ENCODE measurements around the gene CTNND2.
"Not testable (repeated sequence)": the region's sequence is repeated elsewhere in the genome, so short reads cannot be mapped to it uniquely, and the experiment has no call there.

CTNND2 gene

DNA sequence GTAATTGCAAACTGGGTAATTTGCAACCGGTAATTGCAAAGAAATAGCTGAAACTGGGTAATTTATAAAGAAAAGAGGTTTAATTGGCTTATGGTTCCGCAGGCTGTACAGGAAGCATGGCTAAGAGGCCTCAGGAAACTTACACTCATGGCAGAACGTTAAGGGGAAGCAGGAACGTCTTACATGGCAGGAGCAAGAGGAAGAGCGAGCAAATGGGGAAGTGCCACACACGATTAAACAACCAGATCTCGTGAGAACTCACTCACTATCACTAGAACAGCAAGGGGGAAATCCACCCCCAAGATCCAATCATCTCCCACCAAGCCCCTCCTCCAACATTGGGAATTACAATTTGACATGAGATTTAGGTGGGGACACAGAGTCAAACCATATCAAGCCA, 590.6 kb downstream of the CTNND2 start:
- not testable (repeated sequence) for H3K36me3 ChIP-seq (ENCODE audit: control insufficient read depth, insufficient read depth, low read length); H3K27ac ChIP-seq (ENCODE audit: low read length); H3K9me3 ChIP-seq (ENCODE audit: control insufficient read depth, insufficient read depth, low read length); DNase-seq (ENCODE audit: low read depth, low spot score); H3K4me1 ChIP-seq (ENCODE audit: control insufficient read depth, insufficient read depth, low read length); H3K4me3 ChIP-seq (ENCODE audit: low read length); H3K27me3 ChIP-seq (ENCODE audit: control insufficient read depth, insufficient read depth, low read length)
- WGBS (ENCODE audit: insufficient coverage, insufficient read length): no CpG with 5 or more reads among the region's 7 CpGs

- Histone ChIP-seq H3K27me3 (ENCODE audit: control insufficient read depth, insufficient read depth, low read length) (no peaks in the 10 kb centered on the region), H3K4me1 (ENCODE audit: control insufficient read depth, insufficient read depth, low read length) (0 out of 2 replicates have a peak, but pooled peaks cover under 1% of the 10 kb centered on the region), H3K4me3 (ENCODE audit: low read length) (no peak overlapping the region), H3K27ac (ENCODE audit: low read length) (no peak overlapping the region), H3K36me3 (ENCODE audit: control insufficient read depth, insufficient read depth, low read length) (no peaks in the 10 kb centered on the region), H3K9me3 (ENCODE audit: control insufficient read depth, insufficient read depth, low read length) (no peaks in the 10 kb centered on the region)
- no peak for DNase-seq (ENCODE audit: low read depth, low spot score)
- WGBS (ENCODE audit: insufficient coverage, insufficient read length): 100% methylated on average over 3 of the region's 3 CpGs
Observed at GRCh38 chr5:11311731-11312130, 592.5 kb downstream of the CTNND2 start.

DNA sequence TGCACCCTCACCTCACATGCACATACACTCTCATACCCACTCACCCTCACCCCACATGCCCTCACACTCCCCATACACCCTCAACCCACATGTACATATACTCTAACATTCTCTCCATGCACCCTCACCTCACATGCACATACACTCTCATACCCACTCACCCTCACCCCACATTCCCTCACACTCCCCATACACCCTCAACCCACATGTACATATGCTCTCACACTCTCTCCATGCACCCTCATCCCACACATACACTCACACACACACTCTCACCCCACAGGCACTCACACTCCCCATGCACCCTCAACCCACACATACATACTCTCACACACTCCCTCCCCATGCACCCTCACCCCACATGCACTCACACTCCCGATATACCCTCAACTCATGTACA, 593.0 kb downstream of the CTNND2 start:
- H3K27ac ChIP-seq (ENCODE audit: low read length): no peak overlapping the region
- 0 out of 2 replicates have a peak, but pooled peaks cover 2% of the 10 kb centered on the region for H3K4me1 ChIP-seq (ENCODE audit: control insufficient read depth, insufficient read depth, low read length)
- no peaks in the 10 kb centered on the region for H3K9me3 ChIP-seq (ENCODE audit: control insufficient read depth, insufficient read depth, low read length)
- no peak for DNase-seq (ENCODE audit: low read depth, low spot score)
- no peaks in the 10 kb centered on the region for H3K27me3 ChIP-seq (ENCODE audit: control insufficient read depth, insufficient read depth, low read length)
- H3K4me3 ChIP-seq (ENCODE audit: low read length): no peak overlapping the region
- WGBS (ENCODE audit: insufficient coverage, insufficient read length): 100% methylated on average over 1 of the region's 1 CpG
- H3K36me3 ChIP-seq (ENCODE audit: control insufficient read depth, insufficient read depth, low read length): no peaks in the 10 kb centered on the region

GRCh38 chr5:11310158-11310557, 594.1 kb downstream of the CTNND2 start:
- 0 out of 2 replicates have a peak, but pooled peaks cover 2% of the 10 kb centered on the region for H3K4me1 ChIP-seq (ENCODE audit: control insufficient read depth, insufficient read depth, low read length)
- no peak for DNase-seq (ENCODE audit: low read depth, low spot score)
- H3K9me3 ChIP-seq (ENCODE audit: control insufficient read depth, insufficient read depth, low read length): no peaks in the 10 kb centered on the region
- 100% methylated on average over 2 of the region's 2 CpGs for WGBS (ENCODE audit: insufficient coverage, insufficient read length)
- no peak overlapping the region for H3K4me3 ChIP-seq (ENCODE audit: low read length)
- H3K27me3 ChIP-seq (ENCODE audit: control insufficient read depth, insufficient read depth, low read length): no peaks in the 10 kb centered on the region
- no peak overlapping the region for H3K27ac ChIP-seq (ENCODE audit: low read length)
- H3K36me3 ChIP-seq (ENCODE audit: control insufficient read depth, insufficient read depth, low read length): no peaks in the 10 kb centered on the region

DNA sequence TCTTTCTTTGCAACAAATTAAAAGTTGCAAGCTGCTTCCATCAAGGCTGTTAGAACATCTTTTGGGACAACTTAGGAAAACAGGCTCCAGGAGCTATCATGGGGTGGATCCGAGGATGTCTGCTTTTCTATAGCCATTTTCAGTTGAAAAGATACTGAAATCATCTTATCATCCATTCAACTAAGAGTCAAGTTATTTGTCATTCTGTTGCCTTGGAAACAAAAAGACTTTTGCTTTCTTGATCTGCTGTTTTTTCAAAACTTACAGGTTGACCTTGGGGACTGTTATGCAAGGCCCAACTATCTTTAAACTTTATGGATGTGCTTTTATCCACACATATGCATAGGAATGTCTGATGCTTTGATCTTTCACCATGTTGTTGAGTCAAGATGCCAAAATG, 597.9 kb downstream of the CTNND2 start:
- 0 out of 2 replicates have a peak, but pooled peaks cover 2% of the 10 kb centered on the region for H3K4me1 ChIP-seq (ENCODE audit: control insufficient read depth, insufficient read depth, low read length)
- no CpG with 5 or more reads among the region's 1 CpG for WGBS (ENCODE audit: insufficient coverage, insufficient read length)
- no peak for DNase-seq (ENCODE audit: low read depth, low spot score)

GRCh38 chr5:11305245-11305644, 599.0 kb downstream of the CTNND2 start:
- no peak overlapping the region for H3K27ac ChIP-seq (ENCODE audit: low read length)
- no peaks in the 10 kb centered on the region for H3K36me3 ChIP-seq (ENCODE audit: control insufficient read depth, insufficient read depth, low read length)
- no peak for DNase-seq (ENCODE audit: low read depth, low spot score)
- no CpG with 5 or more reads among the region's 3 CpGs for WGBS (ENCODE audit: insufficient coverage, insufficient read length)
- no peaks in the 10 kb centered on the region for H3K9me3 ChIP-seq (ENCODE audit: control insufficient read depth, insufficient read depth, low read length)
- no peaks in the 10 kb centered on the region for H3K27me3 ChIP-seq (ENCODE audit: control insufficient read depth, insufficient read depth, low read length)
- H3K4me3 ChIP-seq (ENCODE audit: low read length): no peak overlapping the region
- 0 out of 2 replicates have a peak, but pooled peaks cover 2% of the 10 kb centered on the region for H3K4me1 ChIP-seq (ENCODE audit: control insufficient read depth, insufficient read depth, low read length)

More for the DNA sequence above, 597.9 kb downstream of the CTNND2 start:
- Histone ChIP-seq H3K9me3 (ENCODE audit: control insufficient read depth, insufficient read depth, low read length) (no peaks in the 10 kb centered on the region), H3K4me3 (ENCODE audit: low read length) (no peak overlapping the region), H3K27me3 (ENCODE audit: control insufficient read depth, insufficient read depth, low read length) (no peaks in the 10 kb centered on the region), H3K27ac (ENCODE audit: low read length) (no peak overlapping the region), H3K36me3 (ENCODE audit: control insufficient read depth, insufficient read depth, low read length) (no peaks in the 10 kb centered on the region)

DNA sequence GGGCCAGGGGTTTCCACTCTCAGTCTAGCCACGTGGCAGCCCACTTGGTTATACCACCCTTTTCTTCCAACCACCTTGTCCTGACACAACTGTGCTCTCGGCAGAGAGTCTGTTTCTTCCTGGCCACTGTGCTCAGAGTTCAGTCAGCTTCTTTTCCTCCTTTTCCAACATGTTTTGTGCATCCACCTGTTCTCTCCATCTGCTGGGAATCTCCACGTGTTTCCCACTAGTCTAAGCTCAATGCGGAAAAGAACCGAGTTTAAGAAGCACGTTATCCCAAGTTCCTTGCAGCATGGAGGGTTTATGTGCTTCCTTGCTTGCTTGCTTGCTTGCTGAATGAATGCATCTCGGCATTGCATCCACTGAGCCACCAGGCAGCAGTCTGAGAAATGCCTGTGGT, 599.6 kb downstream of the CTNND2 start:
- Histone ChIP-seq H3K27ac (ENCODE audit: low read length) (no peak overlapping the region), H3K9me3 (ENCODE audit: control insufficient read depth, insufficient read depth, low read length) (no peaks in the 10 kb centered on the region), H3K36me3 (ENCODE audit: control insufficient read depth, insufficient read depth, low read length) (no peaks in the 10 kb centered on the region), H3K27me3 (ENCODE audit: control insufficient read depth, insufficient read depth, low read length) (no peaks in the 10 kb centered on the region), H3K4me1 (ENCODE audit: control insufficient read depth, insufficient read depth, low read length) (0 out of 2 replicates have a peak, but pooled peaks cover 2% of the 10 kb centered on the region), H3K4me3 (ENCODE audit: low read length) (no peak overlapping the region)
- no CpG with 5 or more reads among the region's 7 CpGs for WGBS (ENCODE audit: insufficient coverage, insufficient read length)
- DNase-seq (ENCODE audit: low read depth, low spot score): no peak

DNA sequence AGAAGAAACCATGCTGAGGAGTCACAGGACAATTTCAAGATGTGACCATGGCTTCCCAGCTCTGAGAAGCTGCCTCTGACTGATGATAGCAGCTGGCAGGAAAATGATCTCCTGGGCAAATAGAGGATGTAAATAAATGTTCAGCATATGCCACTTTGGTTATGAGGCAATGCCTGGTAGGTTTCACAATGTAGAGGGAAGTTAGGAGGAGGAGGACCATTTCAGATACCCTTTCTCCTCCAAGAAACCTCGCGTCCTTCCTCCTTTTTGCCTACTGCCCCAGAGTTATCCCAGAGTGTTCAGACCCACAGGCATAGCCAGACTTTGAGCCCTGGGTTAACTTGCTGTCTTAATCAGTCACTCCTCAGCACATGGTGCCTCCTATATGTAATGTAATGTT, 601.6 kb downstream of the CTNND2 start:
- Histone ChIP-seq H3K4me1 (ENCODE audit: control insufficient read depth, insufficient read depth, low read length) (0 out of 2 replicates have a peak, but pooled peaks cover 2% of the 10 kb centered on the region), H3K27ac (ENCODE audit: low read length) (no peak overlapping the region), H3K36me3 (ENCODE audit: control insufficient read depth, insufficient read depth, low read length) (no peaks in the 10 kb centered on the region), H3K4me3 (ENCODE audit: low read length) (no peak overlapping the region), H3K9me3 (ENCODE audit: control insufficient read depth, insufficient read depth, low read length) (no peaks in the 10 kb centered on the region), H3K27me3 (ENCODE audit: control insufficient read depth, insufficient read depth, low read length) (no peaks in the 10 kb centered on the region)
- no CpG with 5 or more reads among the region's 2 CpGs for WGBS (ENCODE audit: insufficient coverage, insufficient read length)
- no peak for DNase-seq (ENCODE audit: low read depth, low spot score)

DNA sequence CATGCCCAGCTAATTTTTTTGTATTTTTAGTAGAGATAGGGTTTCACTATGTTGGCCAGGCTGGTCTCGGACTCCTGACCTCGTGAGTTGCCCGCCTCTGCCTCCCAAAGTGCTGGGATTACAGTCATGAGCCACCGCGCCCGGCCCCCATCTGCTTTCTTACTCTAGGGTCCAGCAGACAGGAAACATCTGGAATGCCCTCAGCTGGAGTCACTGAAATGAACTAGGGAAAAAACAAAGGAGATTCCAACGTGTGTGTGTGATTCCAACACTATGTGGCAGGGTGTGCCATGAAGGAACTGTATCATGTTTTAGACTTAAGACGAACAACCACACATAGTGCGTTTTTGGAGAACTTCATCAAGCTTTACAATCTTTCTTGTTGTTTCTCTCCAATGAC, 603.1 kb downstream of the CTNND2 start:
- Histone ChIP-seq H3K9me3 (ENCODE audit: control insufficient read depth, insufficient read depth, low read length) (no peaks in the 10 kb centered on the region), H3K27me3 (ENCODE audit: control insufficient read depth, insufficient read depth, low read length) (no peaks in the 10 kb centered on the region)
- no CpG with 5 or more reads among the region's 9 CpGs for WGBS (ENCODE audit: insufficient coverage, insufficient read length)

GRCh38 chr5:11300736-11301135, 603.5 kb downstream of the CTNND2 start:
- Histone ChIP-seq H3K27me3 (ENCODE audit: control insufficient read depth, insufficient read depth, low read length) (no peaks in the 10 kb centered on the region), H3K4me1 (ENCODE audit: control insufficient read depth, insufficient read depth, low read length) (no peaks in the 10 kb centered on the region), H3K27ac (ENCODE audit: low read length) (no peak overlapping the region), H3K4me3 (ENCODE audit: low read length) (no peak overlapping the region), H3K9me3 (ENCODE audit: control insufficient read depth, insufficient read depth, low read length) (no peaks in the 10 kb centered on the region), H3K36me3 (ENCODE audit: control insufficient read depth, insufficient read depth, low read length) (no peaks in the 10 kb centered on the region)
- DNase-seq (ENCODE audit: low read depth, low spot score): no peak
- WGBS (ENCODE audit: insufficient coverage, insufficient read length): no CpG with 5 or more reads among the region's 5 CpGs

More for the DNA sequence above, 603.1 kb downstream of the CTNND2 start:
- Histone ChIP-seq H3K36me3 (ENCODE audit: control insufficient read depth, insufficient read depth, low read length) (no peaks in the 10 kb centered on the region), H3K27ac (ENCODE audit: low read length) (no peak overlapping the region), H3K4me1 (ENCODE audit: control insufficient read depth, insufficient read depth, low read length) (no peaks in the 10 kb centered on the region), H3K4me3 (ENCODE audit: low read length) (no peak overlapping the region)
- DNase-seq (ENCODE audit: low read depth, low spot score): no peak

GRCh38 chr5:11298877-11299276, 605.4 kb downstream of the CTNND2 start:
- WGBS (ENCODE audit: insufficient coverage, insufficient read length): 100% methylated on average over 1 of the region's 4 CpGs
- Histone ChIP-seq H3K9me3 (ENCODE audit: control insufficient read depth, insufficient read depth, low read length) (no peaks in the 10 kb centered on the region), H3K36me3 (ENCODE audit: control insufficient read depth, insufficient read depth, low read length) (no peaks in the 10 kb centered on the region), H3K27me3 (ENCODE audit: control insufficient read depth, insufficient read depth, low read length) (no peaks in the 10 kb centered on the region), H3K4me1 (ENCODE audit: control insufficient read depth, insufficient read depth, low read length) (no peaks in the 10 kb centered on the region), H3K4me3 (ENCODE audit: low read length) (no peak overlapping the region), H3K27ac (ENCODE audit: low read length) (no peak overlapping the region)
- DNase-seq (ENCODE audit: low read depth, low spot score): no peak
